Panc1 (cell line): ENCODE measurements around the gene LRRK1. TPM values are rescaled to one million over a fixed set of nuclear protein-coding genes. Genes with fewer than 3 reads are reported as not detected.

Experiments
- ATAC-seq: fragments of 200-7000 bp; cut with Tn5 transposase; 2 replicates; pipeline ENCODE4 v1.9.1; 2020; ENCODE audit warnings: mild to moderate bottlenecking, moderate library complexity
- BruUV-seq: library from RNA; stranded (reverse); fragments of 400-500 nt; replicated peaks from 2 replicates; lab custom pipeline; 2021; lab: Mats Ljungman, UMichigan
- CTCF ChIA-PET: fragments of 300-600 bp; sonication (Branson Sonifier 250); formaldehyde crosslinking; loops from one replicate; lab custom pipeline; 2022; ENCODE audit warnings: antibody characterized with exemption; lab: Charles Lee
- POLR2A ChIA-PET: fragments of 300-600 bp; sonication (Branson Sonifier 250); formaldehyde crosslinking; loops from one replicate; lab custom pipeline; 2022; ENCODE audit warnings: antibody characterized with exemption; lab: Charles Lee
- DNase-seq: peaks from one replicate; pipeline ENCODE4 v3.0.0-alpha.2; 2010; ENCODE audit warnings: low read depth, low spot score
- H3K27ac ChIP-seq: 2 replicates; pipeline ENCODE4 v1.5.1; 2011; ENCODE audit warnings: mild to moderate bottlenecking, low read length, inconsistent platforms
- H3K27me3 ChIP-seq: fragments of 200-500 bp; sonication (Bioruptor generic); 2 replicates; pipeline ENCODE4 v1.6.0; 2014; ENCODE audit warnings: low read length, inconsistent platforms; ENCODE audit not compliant: control insufficient read depth, insufficient read depth
- H3K36me3 ChIP-seq: fragments of 200-500 bp; sonication (Bioruptor generic); 2 replicates; pipeline ENCODE4 v1.5.1; 2014; ENCODE audit warnings: inconsistent platforms, mild to moderate bottlenecking, low read length, moderate library complexity; ENCODE audit not compliant: control insufficient read depth, insufficient read depth
- H3K4me1 ChIP-seq: 2 replicates; pipeline ENCODE4 v1.5.1; 2011; ENCODE audit warnings: inconsistent platforms, mild to moderate bottlenecking, low read length, moderate library complexity; ENCODE audit not compliant: control insufficient read depth, insufficient read depth
- H3K4me3 ChIP-seq, 2 experiments: 2 replicates each; pipeline ENCODE4 v1.5.1; 2011 to 2012; ENCODE audit warnings: low read depth in 2 of 2, low read length in 2 of 2, mild to moderate bottlenecking in 2 of 2, inconsistent platforms in 1 of 2, moderate library complexity in 1 of 2
- H3K9me3 ChIP-seq: fragments of 200-500 bp; sonication (Bioruptor generic); 2 replicates; pipeline ENCODE4 v1.5.1; 2014; ENCODE audit warnings: low read depth, mild to moderate bottlenecking, inconsistent platforms, low read length, moderate library complexity; ENCODE audit not compliant: control insufficient read depth, insufficient read depth
- CTCF ChIP-seq: fragments of 450-650 bp; IDR thresholded peaks from 2 replicates; pipeline ENCODE4 v1.5.1; 2017; ENCODE audit warnings: mild to moderate bottlenecking
- POLR2AphosphoS5 ChIP-seq: IDR thresholded peaks from 2 replicates; pipeline ENCODE4 v1.6.1; 2012; ENCODE audit warnings: mild to moderate bottlenecking, low read depth, low read length, moderate library complexity
- REST ChIP-seq, 2 experiments: IDR thresholded peaks; 2 replicates each; pipeline ENCODE4 v1.6.1; 2011 to 2012; ENCODE audit warnings: low read depth in 2 of 2, control low read depth in 1 of 2, low read length in 1 of 2, mild to moderate bottlenecking in 1 of 2, moderate library complexity in 1 of 2; ENCODE audit not compliant: insufficient read depth in 1 of 2
- SIN3A ChIP-seq: IDR thresholded peaks from 2 replicates; pipeline ENCODE4 v1.6.1; 2012; ENCODE audit warnings: low read depth, mild to moderate bottlenecking, low read length, moderate library complexity, borderline replicate concordance; ENCODE audit not compliant: insufficient read depth
- TCF7L2 ChIP-seq: IDR thresholded peaks from 2 replicates; pipeline ENCODE4 v1.6.1; 2011; ENCODE audit warnings: mild to moderate bottlenecking, low read depth, low read length, inconsistent platforms
- in situ Hi-C: cut with HindIII; loops from 2 replicates; pipeline ENCODE4 v1.10.0; 2016; ENCODE audit warnings: low sequenced_read_pairs, low pct_unique_long_range_greater_than_20kb
- intact Hi-C: fragments of 100-400 bp; cut with micrococcal nuclease; formaldehyde crosslinking; loops from one replicate; pipeline ENCODE4 v1.10.0; 2022; ENCODE audit not compliant: unreplicated experiment
- total RNA-seq: library from RNA; stranded (reverse); gene quantifications from one replicate; pipeline ENCODE4 v1.2.1, GENCODE V29; 2021; ENCODE audit not compliant: unreplicated experiment

The LRRK1 gene
- total RNA-seq, 1 experiment from 2014 or later: 88.0 TPM

DNA sequence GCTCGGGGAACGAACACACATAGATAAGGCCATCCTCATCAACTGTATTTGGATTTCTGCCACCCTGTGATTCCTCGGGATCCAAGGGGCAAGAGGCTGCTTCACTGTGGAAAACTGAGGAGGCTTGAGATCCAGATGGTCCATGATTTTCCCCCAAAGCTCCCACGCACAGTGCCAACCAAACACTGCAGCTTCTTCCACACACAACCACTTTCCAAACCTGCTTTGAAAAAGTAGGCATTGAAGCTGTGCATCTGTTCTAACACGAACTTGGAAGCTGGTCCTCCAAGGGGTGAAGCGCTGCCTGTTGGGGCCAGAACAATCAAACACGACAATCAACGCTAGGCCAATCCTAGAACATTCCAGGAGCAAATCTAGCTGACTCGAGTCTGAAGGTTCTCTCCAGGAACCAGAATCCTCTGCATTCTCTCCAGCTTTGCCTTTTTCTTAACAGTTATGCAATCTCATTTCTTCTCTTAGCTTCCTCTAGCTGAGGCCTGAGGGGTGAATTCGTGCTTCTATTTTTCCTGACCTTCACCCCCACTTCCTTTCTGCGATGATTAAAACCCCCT, 104.4 kb downstream of the LRRK1 start:
- no peaks in the 10 kb centered on the region for H3K4me1 ChIP-seq
- CTCF ChIA-PET: no interaction called here
- no peak overlapping the region for H3K4me3 ChIP-seq
- POLR2A ChIA-PET: no interaction called here
- no peak overlapping the region for H3K27ac ChIP-seq
- intact Hi-C loops: no loop called here
- BruUV-seq: no TSS peak
- TF ChIP-seq TCF7L2: no peak
- no peak for TF ChIP-seq CTCF
- no peak for TF ChIP-seq POLR2AphosphoS5
- TF ChIP-seq SIN3A: no peak
- no peak for TF ChIP-seq REST (IDR thresholded peaks at IDR 0.05; ENCODE audit: insufficient read depth in 1 of 2, low read depth in 2 of 2, low read length in 1 of 2)
- peaks cover 10% of the 10 kb centered on the region for H3K36me3 ChIP-seq
- H3K27me3 ChIP-seq: no peaks in the 10 kb centered on the region
- DNase-seq (no peak), ATAC-seq (no peak)
- no peaks in the 10 kb centered on the region for H3K9me3 ChIP-seq
- in situ Hi-C loops: no loop called here

DNA sequence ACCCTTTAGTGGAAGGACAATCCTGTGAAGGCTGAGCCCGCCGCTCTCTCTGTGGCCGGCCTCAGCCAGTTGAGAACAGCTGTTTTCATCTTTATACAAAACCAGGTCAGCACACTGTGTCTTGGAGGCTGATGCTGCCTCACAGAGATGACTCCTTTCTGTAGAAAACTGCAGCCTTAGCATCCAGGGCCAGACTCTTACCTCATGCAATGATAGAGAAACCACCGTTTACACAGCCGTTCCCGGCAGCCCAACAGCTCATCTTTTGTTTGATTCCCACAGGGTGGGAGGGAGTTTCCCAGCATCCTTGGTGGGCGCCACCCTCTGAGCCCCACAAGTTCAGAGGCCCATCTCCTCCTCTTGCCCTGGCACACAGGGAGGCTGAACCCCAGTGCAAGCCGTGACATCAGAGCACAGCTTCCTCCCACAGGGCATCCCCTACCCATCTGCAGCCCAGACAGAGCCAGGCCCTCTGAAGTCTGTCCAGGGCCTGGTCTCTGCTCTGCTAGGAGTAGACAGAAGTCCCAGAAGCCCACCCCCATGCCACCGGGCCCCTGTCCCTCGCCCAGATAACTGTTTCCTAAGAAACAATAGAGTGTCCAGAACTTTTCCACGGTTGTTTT, 105.0 kb downstream of the LRRK1 start:
- Histone ChIP-seq H3K36me3 (peaks cover 8% of the 10 kb centered on the region), H3K4me3 (no peak overlapping the region), H3K27ac (no peak overlapping the region), H3K9me3 (no peaks in the 10 kb centered on the region), H3K4me1 (no peaks in the 10 kb centered on the region), H3K27me3 (no peaks in the 10 kb centered on the region)
- no TSS peak for BruUV-seq
- CTCF ChIA-PET: no interaction called here
- in situ Hi-C loops (no loop called here), intact Hi-C loops (no loop called here)
- ATAC-seq: no peak
- POLR2A ChIA-PET: no interaction called here
- TF ChIP-seq POLR2AphosphoS5 (no peak), TCF7L2 (no peak), REST (IDR thresholded peaks at IDR 0.05; ENCODE audit: insufficient read depth in 1 of 2, low read depth in 2 of 2, low read length in 1 of 2) (no peak), SIN3A (no peak), CTCF (no peak)
- no peak for DNase-seq
